ENCODE measurements around the gene RGS9. TPM values are rescaled to one million over a fixed set of nuclear protein-coding genes. Genes with fewer than 3 reads are reported as not detected.
"Not testable (repeated sequence)": the region's sequence is repeated elsewhere in the genome, so short reads cannot be mapped to it uniquely, and the experiment has no call there.

RGS9 gene
- total RNA-seq, 1 experiment from 2014 or later: 3.2 TPM

DNA sequence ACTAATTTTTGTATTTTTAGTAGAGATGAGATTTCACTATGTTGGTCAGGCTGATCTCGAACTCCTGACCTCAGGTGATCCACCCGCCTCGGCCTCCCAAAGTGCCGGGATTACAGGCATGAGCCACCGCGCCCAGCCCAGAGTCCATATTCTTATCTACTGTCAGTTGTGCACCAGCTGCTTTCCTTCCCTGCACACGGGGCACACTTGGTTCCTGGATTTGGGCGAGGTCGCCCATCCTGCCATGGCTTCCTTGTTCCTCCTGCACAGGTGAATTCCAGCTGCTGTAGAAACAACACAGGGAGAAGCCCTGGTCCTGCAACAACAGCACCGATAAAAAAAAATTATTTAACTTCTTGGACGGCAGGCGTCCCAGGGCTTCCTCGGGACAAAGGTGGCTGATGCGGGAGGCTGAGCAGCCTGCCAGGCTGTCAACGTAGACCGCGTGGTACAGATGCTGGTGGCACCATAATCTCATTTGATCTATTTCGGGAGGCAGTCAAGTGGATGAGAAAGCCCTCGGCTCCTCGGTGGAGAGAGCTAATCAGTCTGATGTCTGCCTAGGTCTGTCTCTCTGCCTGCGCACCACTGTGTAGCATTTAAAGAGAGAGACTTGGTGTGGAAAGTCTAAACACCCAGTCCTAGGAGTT lies 19.1 kb downstream of the RGS9 start:
- no peak for DNase-seq (ENCODE audit: low spot score)

DNA sequence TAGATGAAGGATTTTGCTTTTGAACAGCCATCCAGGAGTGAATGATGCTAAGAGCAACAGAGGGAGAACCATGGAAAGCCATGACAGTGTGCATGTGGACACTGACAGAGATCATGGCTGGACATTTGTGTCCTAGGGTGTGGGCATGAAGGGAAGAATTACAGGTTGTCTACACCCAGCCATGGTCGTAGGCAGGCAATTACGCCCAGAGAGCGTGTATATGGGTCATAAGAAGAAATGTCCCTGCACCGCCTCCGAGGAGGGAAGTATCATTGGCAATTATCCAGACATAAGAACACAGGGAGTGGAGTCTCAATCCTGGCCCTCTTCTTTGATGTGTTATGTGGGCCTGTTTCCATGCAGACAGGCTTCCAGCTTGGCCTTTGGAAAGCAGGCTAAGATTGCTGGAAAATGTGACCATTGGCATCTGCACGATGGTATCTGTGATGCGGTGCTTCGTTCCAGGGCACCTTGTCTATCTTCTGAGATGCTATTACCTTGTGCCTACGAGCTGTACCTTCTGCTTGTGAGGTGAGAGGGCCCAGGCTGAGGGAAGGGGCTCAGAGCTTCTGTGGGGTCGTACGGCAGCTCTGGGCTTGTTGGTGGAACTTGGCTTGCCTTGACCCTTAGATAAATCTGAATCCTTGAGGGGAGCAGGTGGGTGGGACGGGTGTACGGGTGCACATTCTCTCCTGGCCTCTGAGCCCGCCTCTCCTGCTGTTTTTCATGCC lies 19.8 kb downstream of the RGS9 start:
- no peak for DNase-seq (ENCODE audit: low spot score)

DNA sequence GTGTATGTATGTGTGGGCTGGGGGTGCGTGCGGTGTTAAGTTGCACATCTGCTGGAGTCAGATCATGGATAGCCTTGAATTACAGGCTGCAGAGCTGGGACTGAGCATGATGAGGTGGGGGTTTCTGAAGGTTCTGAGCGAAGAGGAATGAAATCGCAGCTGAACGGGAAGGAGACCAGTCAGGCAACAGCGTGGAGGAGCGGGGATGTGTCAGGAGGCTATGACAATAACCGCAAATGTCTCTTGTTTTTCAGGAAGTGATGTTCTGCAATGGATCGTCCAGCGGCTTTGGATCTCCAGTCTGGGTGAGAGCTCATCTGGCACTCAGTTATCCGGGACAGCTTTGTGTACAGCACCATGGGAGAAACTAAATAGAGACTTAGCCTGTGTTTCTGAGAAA lies 20.9 kb downstream of the RGS9 start:
- DNase-seq (ENCODE audit: low spot score): no peak

DNA sequence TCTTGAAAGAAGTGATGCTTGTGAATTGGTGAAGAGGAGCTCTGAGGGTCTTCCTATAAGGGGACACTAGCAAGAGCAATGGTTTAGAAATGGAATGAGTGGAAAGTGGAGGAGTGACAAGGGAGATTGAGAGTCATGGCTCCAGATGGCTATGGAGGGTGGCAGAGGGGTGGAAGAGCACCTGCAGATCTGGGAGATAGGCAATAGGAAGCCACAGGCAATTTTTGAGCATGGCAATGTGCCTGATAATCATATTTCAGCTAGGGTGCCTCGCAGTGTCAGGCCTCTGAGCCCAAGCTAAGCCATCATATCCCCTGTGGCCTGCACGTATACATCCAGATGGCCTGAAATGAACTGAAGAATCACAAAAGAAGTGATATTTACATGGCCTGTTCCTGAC lies 21.5 kb downstream of the RGS9 start:
- DNase-seq (ENCODE audit: low spot score): no peak

DNA sequence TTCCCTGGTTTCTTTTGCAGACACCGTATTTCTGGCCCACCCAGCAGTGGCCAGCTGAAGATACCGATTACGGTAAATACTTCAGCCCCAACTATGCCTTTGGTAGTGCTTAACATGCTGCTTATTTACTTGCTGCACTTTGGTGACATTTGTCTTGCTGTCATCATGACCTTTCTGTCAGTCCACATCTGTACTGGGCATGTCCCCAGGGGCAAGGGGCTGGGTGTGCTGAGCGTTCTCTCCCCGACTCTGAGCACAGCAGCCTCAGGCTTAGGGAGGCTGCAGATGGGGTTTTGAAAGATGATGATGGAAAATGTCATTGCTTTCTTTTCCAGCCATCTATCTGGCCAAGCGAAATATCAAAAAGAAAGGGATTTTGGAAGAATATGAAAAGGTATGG lies 23.3 kb downstream of the RGS9 start:
- DNase-seq (ENCODE audit: low spot score): no peak

DNA sequence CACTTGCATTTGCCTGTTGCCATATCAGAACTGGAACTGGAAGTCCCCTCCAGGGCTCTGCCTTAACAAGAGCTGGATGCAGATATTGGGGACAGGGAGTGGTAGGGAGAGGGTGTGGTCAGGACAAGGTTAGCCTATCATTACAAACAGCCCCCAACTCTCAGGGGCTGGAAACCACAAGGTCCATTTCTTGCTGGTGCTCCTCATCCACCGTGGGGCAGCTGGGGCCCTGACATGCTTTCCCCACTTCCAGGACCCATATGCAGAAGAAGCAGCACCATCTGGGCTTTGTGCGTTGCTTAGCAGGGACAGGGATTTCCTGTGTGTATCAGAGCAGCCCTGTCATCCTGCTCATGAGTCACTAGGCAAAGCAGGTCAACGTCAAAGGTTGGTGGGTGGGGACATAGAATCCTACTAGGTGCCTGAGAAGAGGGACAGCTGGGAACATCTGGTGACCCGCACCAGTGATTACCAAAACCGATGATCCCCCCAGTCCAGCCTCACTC lies 26.9 kb downstream of the RGS9 start:
- peak; percentile 69 for DNase-seq (ENCODE audit: low spot score)

DNA sequence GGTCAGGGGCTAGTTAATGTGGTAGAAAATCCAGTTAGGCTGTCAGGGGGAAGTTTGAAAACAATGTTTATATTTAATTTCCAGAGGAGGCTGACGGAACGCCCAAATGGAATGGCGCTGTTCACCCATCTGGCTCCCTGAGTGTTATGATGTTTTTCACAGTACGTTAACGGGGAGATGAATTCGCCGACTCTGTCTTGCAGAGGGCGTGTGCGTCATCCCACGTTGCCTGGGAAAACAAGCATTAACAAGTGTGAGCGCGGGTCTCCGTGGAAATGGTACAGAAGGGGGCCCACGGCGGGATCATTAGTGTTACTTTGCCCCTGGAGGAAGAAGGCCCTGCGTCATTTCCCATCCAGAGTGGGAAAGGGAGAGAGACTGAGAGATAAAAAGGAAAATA lies 29.6 kb downstream of the RGS9 start:
- DNase-seq (ENCODE audit: low spot score): no peak

DNA sequence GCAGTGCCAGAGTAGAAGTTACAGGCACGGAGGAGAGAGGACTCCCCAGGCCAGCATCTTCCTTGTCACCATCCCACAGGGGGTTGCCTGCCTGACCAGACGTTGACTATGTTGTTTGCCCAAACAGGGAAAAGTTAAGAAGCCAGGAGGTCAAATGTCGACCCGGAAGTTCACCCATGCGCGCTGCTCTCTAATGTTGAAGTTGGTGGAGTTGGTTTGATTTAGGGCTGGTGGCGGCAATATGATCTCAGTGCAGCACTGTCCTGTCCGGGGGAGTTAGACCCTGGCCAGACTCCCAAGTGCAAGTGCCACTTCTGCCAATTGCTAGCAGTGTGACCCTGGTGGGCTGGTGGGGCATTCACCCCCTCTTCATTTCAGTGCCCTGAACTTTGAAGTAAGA lies 30.4 kb downstream of the RGS9 start:
- no peak for DNase-seq (ENCODE audit: low spot score)

DNA sequence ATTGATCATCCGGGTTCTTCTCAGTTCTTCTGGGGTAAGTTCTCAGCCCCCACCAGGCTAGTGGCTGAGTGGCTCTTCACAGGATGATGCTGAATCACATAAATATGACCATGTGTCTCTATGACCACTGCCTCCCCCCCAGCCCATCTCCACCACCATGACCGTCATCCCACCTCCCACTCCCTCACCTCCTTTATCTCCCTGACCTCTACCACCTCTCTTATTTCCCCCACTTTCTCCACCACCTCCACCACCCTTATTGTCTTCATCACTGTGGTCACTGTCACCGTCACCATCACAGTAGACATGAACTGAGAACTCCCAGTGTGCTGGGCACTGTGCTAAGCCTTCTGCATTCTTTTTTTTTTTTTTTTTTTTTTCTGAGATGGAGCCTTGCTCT lies 32.5 kb downstream of the RGS9 start:
- no peak for DNase-seq (ENCODE audit: low spot score)

DNA sequence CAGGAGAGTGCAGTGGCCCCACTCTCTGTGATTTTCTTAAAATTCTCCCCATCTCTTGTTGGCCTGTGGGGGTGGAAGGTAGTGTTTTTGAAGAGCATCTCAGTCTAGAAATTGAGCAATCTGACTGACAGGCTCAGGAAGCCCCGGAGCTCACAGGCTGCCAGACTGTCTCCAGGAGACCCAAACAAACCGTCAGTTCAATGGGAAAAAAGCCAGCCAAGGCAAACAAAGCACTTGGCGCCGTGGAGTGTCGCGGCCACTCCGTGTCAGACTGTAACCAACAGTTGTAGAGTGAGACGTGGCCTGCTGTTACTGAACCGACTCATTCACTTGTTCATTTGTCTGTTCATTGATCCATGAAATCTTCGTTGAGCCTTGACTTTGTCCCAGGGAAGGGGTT lies 33.7 kb downstream of the RGS9 start:
- no peak for DNase-seq (ENCODE audit: low spot score)

DNA sequence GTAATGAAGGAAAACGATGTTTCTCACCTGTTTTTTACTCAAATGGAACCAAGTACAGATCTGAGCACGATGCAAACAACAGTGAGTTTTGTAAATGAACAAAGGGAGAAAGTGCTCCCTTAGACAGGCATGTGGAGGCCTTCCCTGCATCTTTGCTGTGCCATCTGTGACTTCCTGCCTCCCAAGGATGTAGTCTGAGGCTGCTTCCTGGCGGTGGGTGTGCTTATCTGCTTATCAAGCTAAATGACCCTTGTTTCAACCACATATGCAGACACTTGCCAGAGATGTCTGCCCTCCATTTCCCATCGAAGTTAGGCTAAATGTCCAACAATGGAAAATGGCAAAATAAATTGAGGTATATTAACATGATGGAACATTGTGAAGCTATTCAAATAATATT lies 34.6 kb downstream of the RGS9 start:
- DNase-seq (ENCODE audit: low spot score): no peak

DNA sequence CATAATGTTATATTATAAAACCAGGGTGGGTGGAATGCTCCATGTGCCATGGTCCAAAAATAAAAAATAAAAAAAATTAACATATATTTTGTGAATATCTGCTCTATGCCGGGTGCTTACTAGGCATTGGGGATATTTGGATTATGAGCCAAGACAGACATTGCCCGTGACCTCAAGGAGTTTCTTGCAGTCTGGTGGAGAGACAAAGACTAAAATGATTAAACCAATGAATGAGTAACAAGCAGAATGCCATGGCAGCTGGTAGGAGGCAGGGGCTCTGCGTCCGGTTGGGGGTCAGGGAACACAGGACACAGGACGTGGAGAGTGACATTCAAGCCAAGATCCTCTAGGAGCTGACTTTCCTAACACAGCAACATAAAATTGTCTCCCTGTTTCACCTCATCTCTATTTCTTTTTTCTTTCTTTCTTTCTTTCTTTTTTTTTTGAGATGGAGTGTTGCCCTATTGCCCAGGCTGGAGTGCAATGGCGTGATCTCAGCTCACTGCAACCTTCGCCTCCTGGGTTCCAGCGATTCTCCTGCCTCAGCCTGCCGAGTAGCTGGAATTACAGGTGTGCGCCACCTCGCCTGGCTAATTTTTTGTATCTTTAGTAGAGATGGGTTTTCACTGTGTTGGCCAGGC lies 35.4 kb downstream of the RGS9 start:
- DNase-seq (ENCODE audit: low spot score): no peak

DNA sequence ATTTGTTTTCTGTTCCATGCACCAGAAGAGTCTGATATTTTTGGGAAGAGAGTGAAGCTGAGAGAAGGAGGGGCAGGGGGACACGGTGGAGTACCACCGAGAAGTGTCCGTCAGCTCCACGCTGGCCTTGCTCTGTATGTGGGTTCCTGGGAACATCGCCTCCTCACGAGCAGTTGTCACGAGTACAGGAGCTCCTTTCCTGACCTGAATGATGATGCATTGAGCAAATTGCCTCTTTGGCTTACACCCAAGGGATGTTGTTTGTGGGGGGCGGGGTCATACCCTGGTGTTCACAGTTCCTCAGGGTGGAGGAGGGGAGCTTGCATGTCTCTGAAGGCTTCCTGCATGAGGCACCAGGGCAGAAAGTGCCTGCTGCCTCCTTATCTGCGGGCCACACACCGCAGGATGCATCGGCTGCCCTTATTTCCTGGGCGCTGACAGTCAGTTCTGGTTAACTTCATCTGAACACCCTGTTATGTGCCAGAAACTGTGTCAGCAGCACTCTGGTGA lies 36.2 kb downstream of the RGS9 start:
- peak; percentile 82 for DNase-seq (ENCODE audit: low spot score)

DNA sequence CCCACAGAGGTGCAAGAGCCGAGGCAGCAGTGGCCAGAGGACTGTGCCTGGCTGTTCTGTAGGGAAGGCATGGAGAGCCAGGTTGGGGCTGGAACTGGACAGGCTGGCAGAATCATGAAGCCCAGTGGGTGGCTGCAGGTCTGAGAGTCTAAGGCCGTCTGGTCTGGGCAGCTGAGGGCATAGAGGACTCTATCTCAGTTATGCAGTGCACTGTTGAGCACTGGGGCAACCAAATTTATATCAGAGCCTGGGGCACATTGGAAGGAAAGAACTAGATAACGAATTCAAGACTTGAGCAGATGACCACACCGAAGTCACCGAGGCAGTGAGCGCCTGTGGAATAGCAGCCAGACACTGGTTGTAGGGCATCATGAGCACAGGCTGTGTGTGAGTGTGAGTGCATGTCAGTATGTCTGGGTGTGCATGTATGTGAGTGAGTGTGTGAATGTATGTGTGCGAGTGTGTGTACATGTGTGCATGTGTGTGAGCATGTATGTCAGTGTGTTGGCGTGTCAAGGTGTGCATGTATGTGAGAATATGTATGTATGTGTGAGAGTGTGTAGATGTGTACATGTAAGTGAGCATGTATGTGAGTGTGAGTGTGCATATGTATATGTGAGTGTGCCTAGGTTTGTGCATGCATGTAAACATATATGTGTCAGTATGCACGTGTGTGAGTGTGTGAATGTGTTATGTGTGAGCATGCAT lies 37.0 kb downstream of the RGS9 start:
- DNase-seq (ENCODE audit: low spot score): no peak

DNA sequence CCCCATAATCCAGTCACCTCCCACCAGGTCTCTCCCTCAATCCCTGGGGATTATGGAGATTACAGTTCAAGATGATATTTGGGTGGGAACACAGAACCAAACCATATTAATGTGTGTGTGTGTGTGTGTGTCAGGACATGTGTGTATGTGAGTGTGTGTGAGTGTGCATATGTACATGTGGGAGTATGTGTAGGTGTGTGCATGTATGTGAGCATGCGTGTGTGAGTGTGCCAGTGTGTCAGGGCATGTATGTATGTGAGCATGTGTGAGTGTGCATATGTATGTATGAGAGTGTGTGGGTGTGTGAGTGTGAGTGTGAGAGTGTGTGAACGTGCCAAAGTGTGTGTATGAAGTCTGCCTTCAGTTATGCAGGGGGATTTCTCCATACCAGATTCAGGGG lies 37.8 kb downstream of the RGS9 start:
- no peak for DNase-seq (ENCODE audit: low spot score)

DNA sequence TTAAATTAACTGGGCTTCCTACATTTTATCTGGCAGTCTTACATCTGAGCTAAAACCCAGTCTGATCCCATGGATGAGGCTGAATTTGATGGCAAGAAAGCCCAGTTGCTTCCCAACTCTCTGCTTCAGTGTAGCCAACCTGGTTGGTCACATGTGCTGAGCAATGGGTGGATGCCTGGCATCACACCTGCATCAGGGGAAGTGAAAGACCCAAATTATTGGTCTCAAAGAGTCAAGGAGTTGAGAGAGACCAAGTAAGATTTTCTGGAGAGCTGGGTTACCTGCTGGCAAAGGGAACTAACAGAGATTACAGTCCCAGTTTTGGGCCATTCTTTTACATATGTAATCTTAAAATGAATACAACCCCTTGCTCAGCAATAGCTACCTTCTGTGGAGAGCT lies 38.8 kb downstream of the RGS9 start:
- DNase-seq (ENCODE audit: low spot score): no peak

DNA sequence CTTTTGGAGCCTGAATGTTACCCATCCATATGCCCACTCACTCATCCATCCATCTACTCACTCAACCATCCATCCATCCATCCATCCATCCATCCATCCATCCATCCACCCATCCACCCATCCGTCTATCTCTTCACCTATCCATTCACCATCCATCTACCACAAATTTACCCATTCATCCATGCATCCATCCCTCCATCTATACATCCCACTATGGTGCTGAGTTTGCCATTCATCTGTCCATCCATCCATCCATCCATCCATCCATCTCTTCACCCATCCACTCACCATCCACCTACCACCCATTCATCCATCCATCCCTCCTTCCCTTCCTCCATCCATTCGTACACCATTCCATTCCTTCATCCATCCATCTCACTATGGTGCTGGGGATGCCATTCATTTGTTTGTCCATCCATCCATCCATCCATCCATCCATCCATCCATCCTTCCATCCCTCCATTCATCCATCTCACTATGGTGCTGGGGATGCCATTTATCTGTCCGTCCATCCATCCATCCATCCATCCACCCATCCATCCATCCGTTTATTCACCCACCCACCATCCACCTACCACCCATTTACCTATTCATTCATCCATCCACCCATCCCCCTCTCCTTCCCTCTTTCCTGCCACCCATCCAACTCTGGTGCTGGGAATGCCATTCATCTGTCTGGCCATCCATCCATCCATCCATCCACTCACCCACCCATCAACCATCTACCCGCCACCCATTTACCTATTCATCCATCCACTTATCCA lies 39.7 kb downstream of the RGS9 start:
- DNase-seq (ENCODE audit: low spot score): no peak

DNA sequence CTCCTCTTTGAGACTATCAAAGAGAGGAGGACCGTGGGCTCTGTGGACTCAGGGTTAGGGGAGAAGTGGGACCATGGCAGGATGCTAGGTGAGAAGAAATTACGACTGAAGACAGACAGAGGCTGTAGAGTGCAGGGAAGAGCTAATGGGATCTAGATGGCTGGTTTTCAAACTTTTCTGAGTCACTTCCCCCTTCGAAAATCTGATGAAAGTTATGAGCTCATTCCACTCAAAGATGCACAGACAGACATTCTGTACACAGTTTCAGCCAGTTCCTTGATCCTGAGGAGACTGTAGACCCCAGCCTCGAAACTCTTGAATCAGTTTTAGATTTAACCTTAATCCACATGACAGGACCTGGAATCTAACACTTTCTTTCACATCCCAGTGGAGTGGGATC lies 40.7 kb downstream of the RGS9 start:
- no peak for DNase-seq (ENCODE audit: low spot score)

DNA sequence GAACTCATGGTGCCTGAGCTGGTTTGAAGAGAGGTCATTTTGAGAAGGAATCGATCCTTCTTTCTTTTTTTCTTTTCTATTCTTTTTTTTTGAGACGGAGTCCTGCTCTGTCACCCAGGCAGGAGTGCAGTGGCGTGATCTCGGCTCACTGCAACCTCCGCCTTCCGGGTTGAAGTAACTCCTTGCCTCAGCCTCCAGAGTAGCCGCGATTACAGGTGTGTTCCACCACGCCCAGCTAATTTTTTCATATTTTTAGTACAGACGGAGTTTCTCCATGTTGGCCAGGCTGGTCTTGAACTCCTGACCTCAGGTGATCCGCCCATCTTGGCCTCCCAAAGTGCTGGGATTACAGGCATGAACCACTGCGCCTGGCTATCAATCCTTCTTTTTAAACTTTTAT lies 43.1 kb downstream of the RGS9 start:
- not testable (repeated sequence) for DNase-seq (ENCODE audit: low spot score)

DNA sequence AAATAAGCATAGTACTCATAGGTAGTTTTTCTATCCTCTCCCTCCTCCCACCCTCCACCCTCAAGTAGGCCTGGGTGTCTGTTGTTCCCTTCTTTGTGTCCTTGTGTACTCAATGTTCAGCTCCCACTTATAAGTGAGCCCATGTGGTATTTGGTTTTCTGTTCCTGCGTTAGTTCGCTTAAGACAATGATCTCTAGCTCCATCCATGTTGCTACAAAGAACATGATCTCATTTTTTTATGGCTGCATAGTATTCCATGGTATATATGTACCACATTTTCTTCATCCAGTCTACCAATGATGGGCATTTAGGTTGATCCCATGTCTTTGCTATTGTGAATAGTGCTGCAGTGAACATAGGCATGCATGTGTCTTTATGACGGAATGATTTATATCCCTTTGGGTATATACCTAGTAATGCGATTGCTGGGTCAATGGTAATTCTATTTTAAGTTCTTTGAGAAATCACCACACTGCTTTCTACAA lies 43.6 kb downstream of the RGS9 start:
- DNase-seq (ENCODE audit: low spot score): not testable (repeated sequence)
